Measurements from ENCODE around the gene TBC1D4. TPM values are rescaled to one million over a fixed set of nuclear protein-coding genes. Genes with fewer than 3 reads are reported as not detected.

Gene TBC1D4
- total RNA-seq, 4 donors from 2014 or later = 38.2 to 56.9 (median 43.9) TPM

DNA sequence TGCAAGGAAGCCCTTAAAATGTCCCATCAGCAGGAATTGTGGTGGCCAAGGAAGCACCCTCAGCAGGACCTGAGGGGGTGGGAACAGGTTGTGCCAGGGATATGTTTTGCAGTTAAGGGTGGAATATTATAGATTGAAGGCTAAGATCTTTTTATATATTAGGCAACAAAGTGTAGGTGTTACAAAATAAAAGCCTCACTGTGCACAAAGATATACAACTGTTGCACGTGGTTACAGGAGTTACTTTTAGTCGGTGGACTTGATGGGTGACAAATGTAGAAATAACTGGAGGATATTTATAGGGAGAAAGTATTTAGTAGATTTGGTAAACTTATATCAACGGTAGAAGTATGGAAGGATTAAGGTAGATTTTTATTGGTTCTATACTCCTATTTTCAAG, 35.1 kb downstream of the TBC1D4 start:
- TF ChIP-seq, protein P1, sequence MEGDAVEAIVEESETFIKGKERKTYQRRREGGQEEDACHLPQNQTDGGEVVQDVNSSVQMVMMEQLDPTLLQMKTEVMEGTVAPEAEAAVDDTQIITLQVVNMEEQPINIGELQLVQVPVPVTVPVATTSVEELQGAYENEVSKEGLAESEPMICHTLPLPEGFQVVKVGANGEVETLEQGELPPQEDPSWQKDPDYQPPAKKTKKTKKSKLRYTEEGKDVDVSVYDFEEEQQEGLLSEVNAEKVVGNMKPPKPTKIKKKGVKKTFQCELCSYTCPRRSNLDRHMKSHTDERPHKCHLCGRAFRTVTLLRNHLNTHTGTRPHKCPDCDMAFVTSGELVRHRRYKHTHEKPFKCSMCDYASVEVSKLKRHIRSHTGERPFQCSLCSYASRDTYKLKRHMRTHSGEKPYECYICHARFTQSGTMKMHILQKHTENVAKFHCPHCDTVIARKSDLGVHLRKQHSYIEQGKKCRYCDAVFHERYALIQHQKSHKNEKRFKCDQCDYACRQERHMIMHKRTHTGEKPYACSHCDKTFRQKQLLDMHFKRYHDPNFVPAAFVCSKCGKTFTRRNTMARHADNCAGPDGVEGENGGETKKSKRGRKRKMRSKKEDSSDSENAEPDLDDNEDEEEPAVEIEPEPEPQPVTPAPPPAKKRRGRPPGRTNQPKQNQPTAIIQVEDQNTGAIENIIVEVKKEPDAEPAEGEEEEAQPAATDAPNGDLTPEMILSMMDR (IDR thresholded peaks at IDR 0.05; ENCODE audit: low read depth) = no peak

DNA sequence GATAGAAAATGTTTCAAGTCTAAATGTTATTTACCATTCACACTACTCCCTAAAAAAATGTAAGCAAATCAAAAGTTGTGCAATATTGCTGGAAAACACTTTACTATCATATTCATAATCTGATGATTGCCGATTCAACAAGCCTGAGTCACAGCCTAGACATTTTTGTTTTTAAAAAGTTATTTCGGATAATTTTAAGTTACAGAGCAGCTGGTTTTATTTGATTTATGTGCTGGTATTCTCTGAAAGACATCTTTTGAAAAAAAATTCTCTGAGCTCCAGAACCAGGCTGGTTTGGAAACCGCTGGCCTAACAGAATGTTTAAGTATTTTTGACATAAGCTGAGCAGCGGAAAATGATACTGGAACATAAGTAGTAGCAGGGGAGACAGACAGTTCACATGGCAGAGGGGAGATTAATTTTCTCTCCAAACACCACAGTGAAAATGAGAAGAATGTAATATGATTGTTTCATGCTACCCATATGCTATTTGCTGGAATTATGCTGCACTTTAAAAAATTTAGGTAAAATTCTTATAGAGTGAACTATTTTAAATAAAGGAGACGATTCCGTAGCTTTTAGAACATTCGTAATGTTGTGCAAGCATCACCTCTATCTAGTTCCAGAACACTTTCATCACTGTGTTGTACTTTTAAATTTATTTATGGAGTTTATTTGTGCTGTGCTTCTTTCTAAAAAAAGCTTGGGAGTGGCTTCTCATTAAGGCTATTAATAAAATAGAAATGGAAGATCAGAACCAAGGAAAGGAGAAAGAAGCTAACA, 36.1 kb downstream of the TBC1D4 start:
- TF ChIP-seq, protein P1 (IDR thresholded peaks at IDR 0.05; ENCODE audit: low read depth) = no peak

DNA sequence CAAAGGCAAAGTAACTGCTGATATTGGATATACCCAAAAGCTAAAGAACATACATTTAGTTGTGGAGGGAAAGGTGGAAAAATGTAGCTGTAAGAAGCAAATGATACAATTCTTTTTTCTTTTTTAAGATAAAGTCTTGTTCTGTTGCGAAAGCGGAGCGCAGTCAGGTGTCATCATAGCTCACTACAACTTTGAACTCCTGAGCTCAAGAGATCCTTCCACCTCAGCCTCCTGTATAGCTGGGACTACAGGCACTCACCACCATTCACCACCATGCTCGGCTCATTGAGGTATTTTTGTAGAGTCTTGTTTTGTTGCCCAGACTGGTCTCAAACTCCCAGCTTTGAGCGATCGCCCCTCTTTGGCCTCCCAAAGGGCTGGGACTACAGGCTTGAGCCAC, 38.0 kb downstream of the TBC1D4 start:
- TF ChIP-seq, protein P1 (IDR thresholded peaks at IDR 0.05; ENCODE audit: low read depth) = no peak

GRCh38 chr13:75443356-75443958, 38.5 kb downstream of the TBC1D4 start:
- TF ChIP-seq, protein P1 (IDR thresholded peaks at IDR 0.05; ENCODE audit: low read depth) = no peak

DNA sequence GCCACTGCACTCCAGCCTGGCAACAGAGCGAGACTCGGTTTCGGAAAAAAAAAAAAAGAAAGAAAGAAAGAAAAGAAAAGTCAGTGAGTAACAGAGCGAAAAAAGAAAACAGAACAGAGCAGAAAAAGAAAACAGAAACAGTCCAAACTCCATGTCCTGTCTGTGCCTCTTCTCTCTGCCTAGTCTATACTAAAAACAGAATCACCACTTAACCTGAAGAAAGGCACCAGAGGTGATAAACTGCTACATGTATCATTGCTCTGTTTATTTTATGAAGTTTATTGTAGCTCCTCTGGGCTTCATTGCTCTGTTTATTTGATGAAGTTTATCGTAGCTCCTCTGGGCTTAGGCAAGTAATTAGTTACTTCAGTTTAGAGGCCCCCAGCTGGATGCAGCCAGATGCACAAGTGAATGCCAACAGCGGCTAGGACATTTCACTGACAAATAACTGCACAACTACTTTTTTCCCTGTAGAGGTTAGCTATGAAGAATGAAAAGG, 39.2 kb downstream of the TBC1D4 start:
- TF ChIP-seq, protein P1 (IDR thresholded peaks at IDR 0.05; ENCODE audit: low read depth) = no peak

- TF ChIP-seq, protein P1 (IDR thresholded peaks at IDR 0.05; ENCODE audit: low read depth) = no peak
Observed at GRCh38 chr13:75440100-75440499, 41.9 kb downstream of the TBC1D4 start.

GRCh38 chr13:75437582-75438318, 44.2 kb downstream of the TBC1D4 start:
- TF ChIP-seq, protein P1 (IDR thresholded peaks at IDR 0.05; ENCODE audit: low read depth) = no peak

Data from subcutaneous adipose tissue (tissue), 4 donors.